Glutamatergic neuron (in vitro differentiated cells): ENCODE data around the gene SYNGR4. TPM values are rescaled to one million over a fixed set of nuclear protein-coding genes. Genes with fewer than 3 reads are reported as not detected.

Source experiments
- DNase-seq: peaks from one replicate; pipeline ENCODE4 v3.0.0; 2022
- H3K27ac Mint-ChIP-seq: one replicate; pipeline ENCODE4 v1.8.0; 2020; ENCODE audit warnings: mild to moderate bottlenecking, mixed read lengths, inconsistent platforms; ENCODE audit not compliant: unreplicated experiment
- H3K27me3 Mint-ChIP-seq: one replicate; pipeline ENCODE4 v1.8.0; 2020; ENCODE audit warnings: mild to moderate bottlenecking, moderate library complexity, mixed read lengths, inconsistent platforms; ENCODE audit not compliant: unreplicated experiment
- H3K36me3 Mint-ChIP-seq: one replicate; pipeline ENCODE4 v1.8.0; 2020; ENCODE audit warnings: mild to moderate bottlenecking, mixed read lengths, inconsistent platforms; ENCODE audit not compliant: unreplicated experiment
- H3K4me1 Mint-ChIP-seq: one replicate; pipeline ENCODE4 v1.8.0; 2020; ENCODE audit warnings: mild to moderate bottlenecking, low read depth, mixed read lengths, inconsistent platforms; ENCODE audit not compliant: unreplicated experiment
- H3K4me3 Mint-ChIP-seq: one replicate; pipeline ENCODE4 v1.8.0; 2020; ENCODE audit warnings: mild to moderate bottlenecking, mixed read lengths, inconsistent platforms; ENCODE audit not compliant: unreplicated experiment
- H3K9me3 Mint-ChIP-seq: one replicate; pipeline ENCODE4 v1.8.0; 2020; ENCODE audit warnings: mild to moderate bottlenecking, moderate library complexity, mixed read lengths, inconsistent platforms; ENCODE audit not compliant: unreplicated experiment
- total RNA-seq: library from RNA; stranded (reverse); fragmentation: NEBNext Ultra II Directional; extraction: Animal tissue kit (Norgen Biotek cat#: 25700); gene quantifications from one replicate; pipeline ENCODE4 v1.2.1, GENCODE V29; 2021; ENCODE audit not compliant: unreplicated experiment
- TF ChIP-seq, protein P1 (sequence below): fragments of 200-600 bp; sonication (generic); IDR thresholded peaks from one replicate; pipeline ENCODE4 v1.5.0; 2021; ENCODE audit not compliant: partially characterized antibody, unreplicated experiment

Gene SYNGR4
- total RNA-seq, 1 donor from 2014 or later, result not detected

- peak overlapping the region; percentile 88 for H3K27ac Mint-ChIP-seq
- DNase-seq, result peak; percentile 96
- no peaks in the 10 kb centered on the region for H3K4me1 Mint-ChIP-seq
- peaks cover 7% of the 10 kb centered on the region for H3K27me3 Mint-ChIP-seq
- TF ChIP-seq, protein P1, sequence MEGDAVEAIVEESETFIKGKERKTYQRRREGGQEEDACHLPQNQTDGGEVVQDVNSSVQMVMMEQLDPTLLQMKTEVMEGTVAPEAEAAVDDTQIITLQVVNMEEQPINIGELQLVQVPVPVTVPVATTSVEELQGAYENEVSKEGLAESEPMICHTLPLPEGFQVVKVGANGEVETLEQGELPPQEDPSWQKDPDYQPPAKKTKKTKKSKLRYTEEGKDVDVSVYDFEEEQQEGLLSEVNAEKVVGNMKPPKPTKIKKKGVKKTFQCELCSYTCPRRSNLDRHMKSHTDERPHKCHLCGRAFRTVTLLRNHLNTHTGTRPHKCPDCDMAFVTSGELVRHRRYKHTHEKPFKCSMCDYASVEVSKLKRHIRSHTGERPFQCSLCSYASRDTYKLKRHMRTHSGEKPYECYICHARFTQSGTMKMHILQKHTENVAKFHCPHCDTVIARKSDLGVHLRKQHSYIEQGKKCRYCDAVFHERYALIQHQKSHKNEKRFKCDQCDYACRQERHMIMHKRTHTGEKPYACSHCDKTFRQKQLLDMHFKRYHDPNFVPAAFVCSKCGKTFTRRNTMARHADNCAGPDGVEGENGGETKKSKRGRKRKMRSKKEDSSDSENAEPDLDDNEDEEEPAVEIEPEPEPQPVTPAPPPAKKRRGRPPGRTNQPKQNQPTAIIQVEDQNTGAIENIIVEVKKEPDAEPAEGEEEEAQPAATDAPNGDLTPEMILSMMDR, result no peak
- no peaks in the 10 kb centered on the region for H3K36me3 Mint-ChIP-seq
- H3K9me3 Mint-ChIP-seq, result peaks cover 6% of the 10 kb centered on the region
- H3K4me3 Mint-ChIP-seq, result peak overlapping the region; percentile 89
These were observed 42.9 kb upstream of the SYNGR4 start for GRCh38 chr19:48321372-48321621.

- H3K9me3 Mint-ChIP-seq, result peaks cover 6% of the 10 kb centered on the region
These were observed 42.3 kb upstream of the SYNGR4 start for GRCh38 chr19:48321622-48322591.

GRCh38 chr19:48325265-48325910 is 38.8 kb upstream of the SYNGR4 start, which contains the start of gene EMP3:
Gene EMP3 (plus strand): TSS chr19:48325552. CDS start chr19:48326845, 1,293 bp downstream.
- peaks cover 9% of the 10 kb centered on the region for H3K9me3 Mint-ChIP-seq
- TF ChIP-seq, protein P1, result no peak
- H3K4me1 Mint-ChIP-seq, result no peaks in the 10 kb centered on the region
- no peak within 1 kb of the TSS for H3K27ac Mint-ChIP-seq
- H3K36me3 Mint-ChIP-seq, result no peaks in the 10 kb centered on the region
- peaks cover 11% of the 10 kb centered on the region for H3K27me3 Mint-ChIP-seq
- peak within 1 kb of the TSS; percentile 69 for H3K4me3 Mint-ChIP-seq
- peak; percentile 63 for DNase-seq

More at GRCh38 chr19:48321622-48322591, 42.3 kb upstream of the SYNGR4 start:
- TF ChIP-seq, protein P1, result peak; percentile 8
- Mint-ChIP-seq H3K4me3 (peak overlapping the region; percentile 89), H3K4me1 (no peaks in the 10 kb centered on the region), H3K36me3 (no peaks in the 10 kb centered on the region), H3K27ac (peak overlapping the region; percentile 88), H3K27me3 (peaks cover 7% of the 10 kb centered on the region)
- DNase-seq, result peak; percentile 98

DNA sequence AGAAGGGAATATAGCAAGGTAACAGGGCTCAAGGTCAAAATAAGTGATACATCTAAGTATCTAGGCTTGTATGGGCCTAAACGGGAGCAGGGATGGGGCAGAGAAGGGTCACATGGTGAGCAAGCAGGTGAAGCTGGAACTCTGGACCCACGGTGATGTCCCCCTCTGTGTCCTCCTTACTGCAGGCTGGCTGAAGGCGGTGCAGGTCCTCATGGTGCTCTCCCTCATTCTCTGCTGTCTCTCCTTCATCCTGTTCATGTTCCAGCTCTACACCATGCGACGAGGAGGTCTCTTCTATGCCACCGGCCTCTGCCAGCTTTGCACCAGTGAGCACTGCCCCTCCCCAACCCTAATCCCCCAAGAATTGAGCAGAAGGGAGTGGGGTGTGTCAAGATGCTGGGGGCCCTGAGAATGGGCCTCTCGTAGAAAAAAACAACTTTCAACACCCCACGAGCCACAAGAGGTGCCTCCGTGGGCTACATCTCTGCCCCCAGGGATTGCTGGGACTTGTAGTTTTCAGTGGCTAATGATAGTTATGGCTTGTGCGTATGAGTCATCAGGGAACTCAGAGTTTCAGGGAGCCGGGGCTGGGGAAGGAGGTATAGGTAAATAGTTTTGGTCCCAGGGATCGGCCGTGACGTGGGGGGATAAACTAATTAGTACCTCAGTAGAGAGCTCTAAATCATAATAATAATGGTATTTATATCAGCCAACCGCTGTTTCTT is 34.8 kb upstream of the SYNGR4 start:
- DNase-seq, result no peak
- Mint-ChIP-seq H3K4me3 (peak overlapping the region; percentile 50), H3K27ac (no peak overlapping the region), H3K9me3 (peaks cover 10% of the 10 kb centered on the region), H3K36me3 (no peaks in the 10 kb centered on the region), H3K4me1 (peaks cover 16% of the 10 kb centered on the region), H3K27me3 (peaks cover 9% of the 10 kb centered on the region)
- TF ChIP-seq, protein P1, result no peak
